ENCODE results near the gene SHC2. TPM values are rescaled to one million over a fixed set of nuclear protein-coding genes. Genes with fewer than 3 reads are reported as not detected.

The SHC2 gene
- total and polyA plus RNA-seq, 2 experiments from 2014 or later: 50.8 to 111 TPM

DNA sequence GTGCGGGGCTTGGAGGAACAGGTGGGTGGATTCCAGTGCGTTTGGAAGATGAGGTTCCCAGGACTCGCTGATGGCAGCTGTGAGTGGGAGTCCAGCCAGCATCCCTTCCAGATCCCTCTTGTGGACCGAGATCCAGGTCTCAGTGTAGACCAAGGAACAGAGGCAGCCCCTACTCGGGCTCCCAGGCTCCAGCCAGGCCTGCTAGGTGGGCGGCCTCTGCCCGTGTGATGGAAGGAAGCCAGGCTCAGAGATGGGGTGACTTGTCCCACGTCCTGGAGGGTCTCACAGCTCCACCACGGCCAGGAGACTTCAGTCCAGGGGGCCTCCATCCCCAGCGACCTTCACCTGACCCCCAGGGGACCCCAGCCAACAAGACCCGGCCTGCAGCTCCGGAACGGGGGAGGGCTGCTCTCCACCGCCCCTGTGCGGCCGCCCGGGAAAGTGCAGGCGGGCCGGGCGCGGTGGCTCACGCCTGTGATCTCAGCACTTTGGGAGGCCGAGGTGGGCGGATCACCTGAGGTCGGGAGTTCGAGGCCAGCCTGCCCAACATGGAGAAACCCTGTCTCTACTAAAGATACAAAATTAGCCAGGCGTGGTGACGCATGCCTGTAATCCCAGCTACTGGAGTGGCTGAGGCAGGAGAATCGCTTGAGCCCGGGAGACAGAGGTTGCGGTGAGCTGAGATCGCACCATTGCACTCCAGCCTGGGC, 34.7 kb upstream of the SHC2 start:
- DNase-seq (ENCODE audit: low spot score): peak; percentile 43
- Histone ChIP-seq H3K4me1 (ENCODE audit: insufficient read depth) (no peaks in the 10 kb centered on the region), H3K27me3 (peaks cover 22% of the 10 kb centered on the region), H3K9me3 (ENCODE audit: low read depth) (no peaks in the 10 kb centered on the region), H2AFZ (no peak overlapping the region), H3K4me3 (no peak overlapping the region), H3K79me2 (no peaks in the 10 kb centered on the region), H4K20me1 (ENCODE audit: insufficient read depth, poor library complexity, severe bottlenecking) (no peaks in the 10 kb centered on the region), H3K36me3 (replicated peaks; ENCODE audit: insufficient read depth, low read depth) (no peaks in the 10 kb centered on the region), H3K9me2 (replicated peaks; ENCODE audit: insufficient read depth) (no peaks in the 10 kb centered on the region), H3K4me2 (no peak overlapping the region), H3K27ac (no peak overlapping the region)
- 36% methylated on average over 28 of the region's 32 CpGs for WGBS (ENCODE audit: low lambda C conversion rate, missing lambda C conversion rate)
- TF ChIP-seq, protein P1, sequence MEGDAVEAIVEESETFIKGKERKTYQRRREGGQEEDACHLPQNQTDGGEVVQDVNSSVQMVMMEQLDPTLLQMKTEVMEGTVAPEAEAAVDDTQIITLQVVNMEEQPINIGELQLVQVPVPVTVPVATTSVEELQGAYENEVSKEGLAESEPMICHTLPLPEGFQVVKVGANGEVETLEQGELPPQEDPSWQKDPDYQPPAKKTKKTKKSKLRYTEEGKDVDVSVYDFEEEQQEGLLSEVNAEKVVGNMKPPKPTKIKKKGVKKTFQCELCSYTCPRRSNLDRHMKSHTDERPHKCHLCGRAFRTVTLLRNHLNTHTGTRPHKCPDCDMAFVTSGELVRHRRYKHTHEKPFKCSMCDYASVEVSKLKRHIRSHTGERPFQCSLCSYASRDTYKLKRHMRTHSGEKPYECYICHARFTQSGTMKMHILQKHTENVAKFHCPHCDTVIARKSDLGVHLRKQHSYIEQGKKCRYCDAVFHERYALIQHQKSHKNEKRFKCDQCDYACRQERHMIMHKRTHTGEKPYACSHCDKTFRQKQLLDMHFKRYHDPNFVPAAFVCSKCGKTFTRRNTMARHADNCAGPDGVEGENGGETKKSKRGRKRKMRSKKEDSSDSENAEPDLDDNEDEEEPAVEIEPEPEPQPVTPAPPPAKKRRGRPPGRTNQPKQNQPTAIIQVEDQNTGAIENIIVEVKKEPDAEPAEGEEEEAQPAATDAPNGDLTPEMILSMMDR (IDR thresholded peaks at IDR 0.05; ENCODE audit: poor library complexity): peak; percentile 65
- TF ChIP-seq EZH2 (IDR thresholded peaks at IDR 0.05; ENCODE audit: borderline replicate concordance): no peak

DNA sequence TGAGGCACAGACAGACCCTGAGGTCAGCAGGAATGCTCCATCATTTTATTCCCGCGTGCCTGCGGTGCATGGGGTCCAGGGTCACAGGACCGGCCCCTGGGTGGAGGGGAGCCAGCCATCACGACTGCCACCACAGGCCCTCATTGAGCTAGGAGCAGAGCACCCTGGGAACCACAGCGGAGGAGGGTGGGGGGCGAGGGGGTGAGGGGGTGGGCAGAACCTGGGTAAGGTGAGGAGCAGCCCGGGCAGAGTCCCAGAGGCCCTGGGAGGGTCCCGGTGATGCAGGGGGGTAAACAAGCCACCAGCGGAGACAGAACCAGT, 34.2 kb upstream of the SHC2 start:
- Histone ChIP-seq H3K79me2 (no peaks in the 10 kb centered on the region), H3K4me3 (no peak overlapping the region), H3K9me2 (replicated peaks; ENCODE audit: insufficient read depth) (no peaks in the 10 kb centered on the region), H3K36me3 (replicated peaks; ENCODE audit: insufficient read depth, low read depth) (no peaks in the 10 kb centered on the region), H3K27ac (no peak overlapping the region), H3K4me1 (ENCODE audit: insufficient read depth) (peaks cover under 1% of the 10 kb centered on the region), H4K20me1 (ENCODE audit: insufficient read depth, poor library complexity, severe bottlenecking) (no peaks in the 10 kb centered on the region), H3K4me2 (no peak overlapping the region), H3K27me3 (peaks cover 22% of the 10 kb centered on the region), H2AFZ (no peak overlapping the region), H3K9me3 (ENCODE audit: low read depth) (no peaks in the 10 kb centered on the region)
- TF ChIP-seq, protein P1 (IDR thresholded peaks at IDR 0.05; ENCODE audit: poor library complexity): no peak
- TF ChIP-seq EZH2phosphoT487 (IDR thresholded peaks at IDR 0.05; ENCODE audit: low read depth, severe bottlenecking, unreplicated experiment) (no peak), EZH2 (IDR thresholded peaks at IDR 0.05; ENCODE audit: borderline replicate concordance) (no peak)
- 73% methylated on average over 8 of the region's 10 CpGs for WGBS (ENCODE audit: low lambda C conversion rate, missing lambda C conversion rate)
- DNase-seq (ENCODE audit: low spot score): no peak

DNA sequence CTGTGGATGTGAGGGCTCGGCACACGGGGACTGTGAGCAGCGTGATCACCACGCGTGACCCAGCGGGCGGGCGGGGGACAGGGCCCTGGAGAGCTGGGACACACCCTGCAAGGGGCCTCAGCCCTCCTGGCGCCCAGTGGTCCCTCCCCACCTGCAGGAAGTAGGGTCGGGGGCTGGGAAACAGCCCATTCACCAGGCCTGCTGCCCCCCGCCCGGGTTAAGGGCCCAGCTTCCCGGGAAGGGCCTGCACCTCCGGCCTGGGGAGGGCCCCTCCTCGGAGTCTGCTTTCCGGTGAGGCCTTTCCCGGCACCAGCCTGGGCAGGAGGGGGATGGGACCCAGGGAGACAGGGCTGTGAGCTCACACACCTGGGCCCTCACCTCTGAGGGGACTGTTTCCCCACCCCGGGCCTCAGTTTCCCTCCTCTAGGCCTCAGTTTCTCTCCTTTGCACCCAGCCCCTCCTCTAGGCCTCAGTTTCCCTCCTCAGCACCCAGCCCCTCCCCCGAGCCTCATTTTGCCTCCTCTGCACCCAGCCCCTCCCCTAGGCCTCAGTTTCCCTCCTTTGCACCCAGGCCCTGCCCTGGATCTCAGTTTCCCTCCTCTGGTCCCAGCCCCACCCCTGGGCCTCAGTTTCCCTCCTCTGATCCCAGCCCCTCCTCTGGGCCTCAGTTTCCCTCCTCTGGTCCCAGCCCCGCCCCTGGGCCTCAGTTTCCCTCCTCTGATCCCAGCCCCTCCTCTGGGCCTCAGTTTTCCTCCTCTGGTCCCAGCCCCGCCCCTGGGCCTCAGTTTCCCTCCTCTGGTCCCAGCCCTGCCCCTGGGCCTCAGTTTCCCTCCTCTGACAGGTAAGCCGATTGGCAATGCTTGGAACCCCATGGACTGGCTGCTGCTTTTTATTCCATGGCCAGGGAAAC, 33.6 kb upstream of the SHC2 start:
- H3K36me3 ChIP-seq (replicated peaks; ENCODE audit: insufficient read depth, low read depth): no peaks in the 10 kb centered on the region
- no peak overlapping the region for H2AFZ ChIP-seq
- no peaks in the 10 kb centered on the region for H4K20me1 ChIP-seq (ENCODE audit: insufficient read depth, poor library complexity, severe bottlenecking)
- peak; percentile 4 for DNase-seq (ENCODE audit: low spot score)
- H3K4me2 ChIP-seq: no peak overlapping the region
- peaks cover 6% of the 10 kb centered on the region for H3K4me1 ChIP-seq (ENCODE audit: insufficient read depth)
- H3K27me3 ChIP-seq: peaks cover 20% of the 10 kb centered on the region
- H3K9me2 ChIP-seq (replicated peaks; ENCODE audit: insufficient read depth): no peaks in the 10 kb centered on the region
- H3K79me2 ChIP-seq: no peaks in the 10 kb centered on the region
- H3K9me3 ChIP-seq (ENCODE audit: low read depth): no peaks in the 10 kb centered on the region
- TF ChIP-seq EZH2phosphoT487 (IDR thresholded peaks at IDR 0.05; ENCODE audit: low read depth, severe bottlenecking, unreplicated experiment): no peak
- TF ChIP-seq, protein P1 (IDR thresholded peaks at IDR 0.05; ENCODE audit: poor library complexity): no peak
- TF ChIP-seq EZH2 (IDR thresholded peaks at IDR 0.05; ENCODE audit: borderline replicate concordance): no peak
- WGBS (ENCODE audit: low lambda C conversion rate, missing lambda C conversion rate): 63% methylated on average over 17 of the region's 22 CpGs
- H3K4me3 ChIP-seq: no peak overlapping the region
- no peak overlapping the region for H3K27ac ChIP-seq

Data from hepatocyte (in vitro differentiated cells).